Mesenchymal stem cell (in vitro differentiated cells and primary cell): ENCODE data around the gene KCTD1.

ENCODE experiments used
- DNase-seq: peaks from one replicate; pipeline ENCODE4 v3.0.0-alpha.2; 2013
- H2AFZ ChIP-seq: one replicate; pipeline ENCODE4 v1.6.1; 2013; ENCODE audit warnings: low read depth, mild to moderate bottlenecking, control low read depth, inconsistent platforms, low read length, moderate library complexity
- H2AK5ac ChIP-seq: 2 replicates; pipeline ENCODE4 v1.6.1; 2013; ENCODE audit warnings: low read length, moderate library complexity, mild to moderate bottlenecking, inconsistent platforms; ENCODE audit not compliant: severe bottlenecking
- H2BK120ac ChIP-seq: one replicate; pipeline ENCODE4 v1.6.1; 2013; ENCODE audit warnings: low read depth, mild to moderate bottlenecking, inconsistent platforms, low read length, moderate library complexity
- H2BK12ac ChIP-seq, 2 experiments: one replicate each; pipeline ENCODE4 v1.6.1; 2013; ENCODE audit warnings: inconsistent platforms in 2 of 2, low read length in 2 of 2, mild to moderate bottlenecking in 2 of 2, moderate library complexity in 2 of 2, control low read depth in 1 of 2
- H2BK15ac ChIP-seq: one replicate; pipeline ENCODE4 v1.6.1; 2013; ENCODE audit warnings: mild to moderate bottlenecking, low read depth, inconsistent platforms; ENCODE audit not compliant: poor library complexity, severe bottlenecking
- H2BK5ac ChIP-seq: 2 replicates; pipeline ENCODE4 v1.6.1; 2013; ENCODE audit warnings: low read depth, mild to moderate bottlenecking, low read length, control low read depth, inconsistent platforms; ENCODE audit not compliant: poor library complexity, severe bottlenecking
- H3K14ac ChIP-seq, 2 experiments: one replicate each; pipeline ENCODE4 v1.6.1; 2013; ENCODE audit warnings: inconsistent platforms in 2 of 2, low read length in 2 of 2, control low read depth in 1 of 2, mild to moderate bottlenecking in 1 of 2, moderate library complexity in 1 of 2
- H3K18ac ChIP-seq, 2 experiments: one replicate each; pipeline ENCODE4 v1.6.1; 2013; ENCODE audit warnings: inconsistent platforms in 2 of 2, low read length in 2 of 2, control low read depth in 1 of 2, low read depth in 1 of 2, mild to moderate bottlenecking in 1 of 2
- H3K23ac ChIP-seq, 2 experiments: one replicate each; pipeline ENCODE4 v1.6.1; 2013; ENCODE audit warnings: inconsistent platforms in 2 of 2, low read length in 2 of 2, mild to moderate bottlenecking in 2 of 2, moderate library complexity in 2 of 2, control low read depth in 1 of 2
- H3K27ac ChIP-seq: 2 replicates; pipeline ENCODE4 v1.5.1; 2013; ENCODE audit warnings: mild to moderate bottlenecking, moderate library complexity, low read length, control low read depth, inconsistent platforms; ENCODE audit not compliant: poor library complexity, severe bottlenecking
- H3K27me3 ChIP-seq, 2 experiments: 2 replicates each; pipeline versions ENCODE4 v1.6.1 to v1.7.0; 2013; ENCODE audit warnings: low read length in 2 of 2, mild to moderate bottlenecking in 2 of 2, moderate library complexity in 2 of 2, control low read depth in 1 of 2, inconsistent platforms in 1 of 2; ENCODE audit not compliant: control insufficient read depth in 1 of 2, insufficient read depth in 1 of 2
- H3K36me3 ChIP-seq, 2 experiments: 2 replicates each; pipeline versions ENCODE4 v1.6.1 to v1.7.0; 2013; ENCODE audit warnings: low read length in 2 of 2, control low read depth in 1 of 2, inconsistent platforms in 1 of 2, low read depth in 1 of 2, mild to moderate bottlenecking in 1 of 2; ENCODE audit not compliant: insufficient read depth in 2 of 2, control insufficient read depth in 1 of 2
- H3K4ac ChIP-seq, 2 experiments: one replicate each; pipeline ENCODE4 v1.6.1; 2013; ENCODE audit warnings: inconsistent platforms in 2 of 2, low read length in 2 of 2, mild to moderate bottlenecking in 2 of 2, moderate library complexity in 2 of 2, control low read depth in 1 of 2, low read depth in 1 of 2
- H3K4me1 ChIP-seq: 2 replicates; pipeline ENCODE4 v1.6.1; 2013; ENCODE audit warnings: low read depth, low read length, control low read depth; ENCODE audit not compliant: control insufficient read depth, insufficient read depth
- H3K4me2 ChIP-seq: 2 replicates; pipeline ENCODE4 v1.6.1; 2013; ENCODE audit warnings: low read length, mild to moderate bottlenecking, inconsistent platforms; ENCODE audit not compliant: poor library complexity, severe bottlenecking
- H3K4me3 ChIP-seq, 2 experiments: 2 replicates each; pipeline versions ENCODE4 v1.5.1 to v1.7.0; 2013; ENCODE audit warnings: low read length in 2 of 2, mild to moderate bottlenecking in 2 of 2, control low read depth in 1 of 2, low read depth in 1 of 2; ENCODE audit not compliant: insufficient read depth in 1 of 2
- H3K79me1 ChIP-seq: replicated peaks from 2 replicates; pipeline ENCODE4 v1.6.1; 2013; ENCODE audit warnings: mild to moderate bottlenecking, control low read depth, low read length, inconsistent platforms; ENCODE audit not compliant: poor library complexity, severe bottlenecking
- H3K9ac ChIP-seq: 2 replicates; pipeline ENCODE4 v1.7.0; 2013; ENCODE audit warnings: mild to moderate bottlenecking, low read length, moderate library complexity
- H3K9me3 ChIP-seq: 2 replicates; pipeline ENCODE4 v1.7.0; 2013; ENCODE audit warnings: mild to moderate bottlenecking, low read length; ENCODE audit not compliant: control insufficient read depth
- H4K8ac ChIP-seq: one replicate; pipeline ENCODE4 v1.6.1; 2013; ENCODE audit warnings: inconsistent platforms, mild to moderate bottlenecking, low read length, moderate library complexity
- H4K91ac ChIP-seq: one replicate; pipeline ENCODE4 v1.6.1; 2013; ENCODE audit warnings: mild to moderate bottlenecking, low read length, inconsistent platforms
- WGBS: methylation state at CpG from one replicate; pipeline ENCODE4 v1.1.7; 2013; ENCODE audit warnings: mixed read lengths; 5-methylcytosine and 5-hydroxymethylcytosine counted together

Gene KCTD1

GRCh38 chr18:26457611-26458353, 90.6 kb downstream of the KCTD1 start:
- H4K8ac ChIP-seq = no peak overlapping the region
- no peak overlapping the region for H3K4ac ChIP-seq
- no peak for DNase-seq
- H3K36me3 ChIP-seq = peaks cover 8 to 25% of the 10 kb centered on the region in 2 experiments
- no peak overlapping the region for H3K9ac ChIP-seq
- no peak overlapping the region for H2BK12ac ChIP-seq
- H3K27me3 ChIP-seq = no peaks in the 10 kb centered on the region
- H3K9me3 ChIP-seq = no peaks in the 10 kb centered on the region
- H2BK5ac ChIP-seq = no peak overlapping the region
- H3K4me3 ChIP-seq = no peak overlapping the region
- no peak overlapping the region for H4K91ac ChIP-seq
- peaks cover 14% of the 10 kb centered on the region for H3K79me1 ChIP-seq
- no peak overlapping the region for H2AFZ ChIP-seq
- H3K4me2 ChIP-seq = no peak overlapping the region
- no peak overlapping the region for H2BK120ac ChIP-seq
- no peak overlapping the region for H3K23ac ChIP-seq
- no peak overlapping the region for H2BK15ac ChIP-seq
- no peak overlapping the region for H3K14ac ChIP-seq
- peaks cover 13% of the 10 kb centered on the region for H3K4me1 ChIP-seq
- H3K18ac ChIP-seq = no peak overlapping the region
- H2AK5ac ChIP-seq = no peak overlapping the region
- WGBS = 74% methylated on average over 19 of the region's 22 CpGs
- H3K27ac ChIP-seq = no peak overlapping the region

GRCh38 chr18:26457195-26457594, 91.2 kb downstream of the KCTD1 start:
- no peaks in the 10 kb centered on the region for H3K27me3 ChIP-seq
- DNase-seq = no peak
- WGBS = 100% methylated on average over 4 of the region's 4 CpGs

DNA sequence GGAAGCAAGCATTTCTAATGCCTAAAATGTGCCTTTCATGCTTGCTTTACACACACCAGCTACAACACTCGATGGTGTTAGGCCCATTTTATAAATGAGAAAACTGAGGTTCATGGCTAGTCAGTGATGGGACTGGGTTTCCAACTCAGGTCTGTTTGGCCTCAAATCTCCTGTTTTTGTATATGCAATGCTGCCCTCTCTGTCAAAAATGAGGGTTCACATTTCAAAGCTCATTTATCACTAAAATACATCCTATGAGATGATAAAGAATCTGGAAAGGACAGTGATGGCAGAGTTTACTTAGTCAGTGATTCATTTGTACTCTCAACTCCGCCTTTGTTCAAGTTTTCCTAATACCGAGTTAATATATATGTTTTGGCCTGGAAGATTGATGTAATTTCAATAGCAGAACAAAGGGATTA, 92.3 kb downstream of the KCTD1 start:
- WGBS = 95% methylated on average over 2 of the region's 3 CpGs
- Histone ChIP-seq H3K18ac (no peak overlapping the region), H2BK5ac (no peak overlapping the region)

More at GRCh38 chr18:26457195-26457594, 91.2 kb downstream of the KCTD1 start:
- no peak overlapping the region for H3K4me3 ChIP-seq
- no peak overlapping the region for H3K4me2 ChIP-seq
- no peaks in the 10 kb centered on the region for H3K9me3 ChIP-seq
- no peak overlapping the region for H3K9ac ChIP-seq
- H3K18ac ChIP-seq = no peak overlapping the region
- no peak overlapping the region for H2AFZ ChIP-seq
- no peak overlapping the region for H2BK120ac ChIP-seq
- no peak overlapping the region for H3K23ac ChIP-seq
- peaks cover 13% of the 10 kb centered on the region for H3K79me1 ChIP-seq
- peaks cover 8 to 25% of the 10 kb centered on the region in 2 experiments for H3K36me3 ChIP-seq
- no peak overlapping the region for H4K91ac ChIP-seq
- no peak overlapping the region for H2BK5ac ChIP-seq
- H3K27ac ChIP-seq = no peak overlapping the region
- peaks cover 13% of the 10 kb centered on the region for H3K4me1 ChIP-seq
- no peak overlapping the region for H3K4ac ChIP-seq
- no peak overlapping the region for H3K14ac ChIP-seq
- H4K8ac ChIP-seq = no peak overlapping the region
- no peak overlapping the region for H2AK5ac ChIP-seq
- H2BK15ac ChIP-seq = no peak overlapping the region
- no peak overlapping the region for H2BK12ac ChIP-seq

DNA sequence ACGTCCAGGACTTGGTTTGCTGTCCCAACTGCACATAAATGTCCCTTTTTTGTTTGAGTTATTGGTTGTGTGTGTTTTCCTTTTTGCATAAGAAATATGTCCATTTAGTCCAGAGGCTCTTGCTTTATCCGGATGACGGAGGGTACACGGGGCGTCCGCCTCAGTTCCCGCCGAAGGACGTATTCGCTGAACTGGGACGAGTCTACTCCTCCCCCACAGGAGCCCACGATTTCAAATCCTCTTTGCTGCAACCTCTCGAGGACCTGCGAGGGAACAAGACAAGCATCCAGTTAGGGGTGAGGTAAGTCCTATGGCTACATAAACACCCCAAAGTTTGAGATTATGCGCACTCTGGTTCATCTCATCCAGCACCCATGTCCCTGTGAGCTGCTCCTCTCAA, 92.7 kb downstream of the KCTD1 start:
- 98% methylated on average over 14 of the region's 15 CpGs for WGBS
- H3K9ac ChIP-seq = no peak overlapping the region

More for the DNA sequence above, 92.3 kb downstream of the KCTD1 start:
- Histone ChIP-seq H2AFZ (no peak overlapping the region), H3K27me3 (no peaks in the 10 kb centered on the region), H3K36me3 (peaks cover 8 to 25% of the 10 kb centered on the region in 2 experiments), H2BK12ac (no peak overlapping the region), H3K4me3 (no peak overlapping the region), H3K9me3 (no peaks in the 10 kb centered on the region), H3K14ac (no peak overlapping the region), H3K9ac (no peak overlapping the region), H3K4me2 (no peak overlapping the region), H3K27ac (no peak overlapping the region), H3K79me1 (peaks cover 9% of the 10 kb centered on the region), H4K8ac (no peak overlapping the region), H2AK5ac (no peak overlapping the region), H4K91ac (no peak overlapping the region), H2BK120ac (no peak overlapping the region), H3K23ac (no peak overlapping the region), H3K4me1 (peaks cover 16% of the 10 kb centered on the region), H3K4ac (no peak overlapping the region), H2BK15ac (no peak overlapping the region)
- DNase-seq = no peak

More for the DNA sequence above, 92.7 kb downstream of the KCTD1 start:
- Histone ChIP-seq H3K36me3 (peaks cover 8 to 25% of the 10 kb centered on the region in 2 experiments), H3K23ac (no peak overlapping the region), H2BK120ac (no peak overlapping the region), H3K27ac (no peak overlapping the region), H2AK5ac (no peak overlapping the region), H3K9me3 (no peaks in the 10 kb centered on the region), H4K91ac (no peak overlapping the region), H4K8ac (no peak overlapping the region), H2BK12ac (no peak overlapping the region), H2BK5ac (no peak overlapping the region), H3K14ac (no peak overlapping the region), H3K4ac (no peak overlapping the region), H3K27me3 (no peaks in the 10 kb centered on the region), H3K79me1 (peaks cover 9% of the 10 kb centered on the region), H2AFZ (no peak overlapping the region), H2BK15ac (no peak overlapping the region), H3K18ac (no peak overlapping the region), H3K4me2 (no peak overlapping the region), H3K4me3 (no peak overlapping the region), H3K4me1 (peaks cover 13% of the 10 kb centered on the region)
- DNase-seq = no peak
